Measurements from ENCODE around the gene TSPAN3.

Gene TSPAN3

GRCh38 chr15:77023576-77024272 is 47.2 kb downstream of the TSPAN3 start:
- DNase-seq (ENCODE audit: low read depth in 2 of 2): no peak

GRCh38 chr15:77022646-77023575 is 48.0 kb downstream of the TSPAN3 start:
- no peak for DNase-seq (ENCODE audit: low read depth in 2 of 2)

- DNase-seq (ENCODE audit: low read depth in 2 of 2): peak in 1 of 2 experiments; percentile 42
These were observed 49.0 kb downstream of the TSPAN3 start for GRCh38 chr15:77021803-77022381.

GRCh38 chr15:77021088-77021481 is 49.8 kb downstream of the TSPAN3 start:
- no peak for DNase-seq (ENCODE audit: low read depth in 2 of 2)

GRCh38 chr15:77020348-77021087 is 50.4 kb downstream of the TSPAN3 start:
- no peak for DNase-seq (ENCODE audit: low read depth in 2 of 2)

- DNase-seq (ENCODE audit: low read depth in 2 of 2): peak in 1 of 2 experiments; percentile 45
These were observed 51.2 kb downstream of the TSPAN3 start for GRCh38 chr15:77019521-77020331.

- DNase-seq (ENCODE audit: low read depth in 2 of 2): no peak
These were observed 52.0 kb downstream of the TSPAN3 start for GRCh38 chr15:77018796-77019505.

- no peak for DNase-seq (ENCODE audit: low read depth in 2 of 2)
These were observed 52.9 kb downstream of the TSPAN3 start for GRCh38 chr15:77017761-77018720.

- no peak for DNase-seq (ENCODE audit: low read depth in 2 of 2)
These were observed 53.7 kb downstream of the TSPAN3 start for GRCh38 chr15:77017091-77017660.

- no peak for DNase-seq (ENCODE audit: low read depth in 2 of 2)
These were observed 54.6 kb downstream of the TSPAN3 start for GRCh38 chr15:77016321-77016695.

- no peak for DNase-seq (ENCODE audit: low read depth in 2 of 2)
These were observed 55.1 kb downstream of the TSPAN3 start for GRCh38 chr15:77015646-77016320.

GRCh38 chr15:77014132-77015081 is 56.5 kb downstream of the TSPAN3 start:
- no peak for DNase-seq (ENCODE audit: low read depth in 2 of 2)

GRCh38 chr15:77013776-77014131 is 57.2 kb downstream of the TSPAN3 start:
- peak; percentile 75 to 80 for DNase-seq (ENCODE audit: low read depth in 2 of 2)

GRCh38 chr15:77012868-77013267 is 58.0 kb downstream of the TSPAN3 start:
- DNase-seq (ENCODE audit: low read depth in 2 of 2): no peak

- no peak for DNase-seq (ENCODE audit: low read depth in 2 of 2)
These were observed 58.7 kb downstream of the TSPAN3 start for GRCh38 chr15:77012117-77012712.

- DNase-seq (ENCODE audit: low read depth in 2 of 2): no peak
These were observed 60.1 kb downstream of the TSPAN3 start for GRCh38 chr15:77010857-77011256.

GRCh38 chr15:77010312-77010686 is 60.6 kb downstream of the TSPAN3 start:
- DNase-seq (ENCODE audit: low read depth in 2 of 2): no peak
